IPS-NIHi7 (cell line): ENCODE data around the gene KRTAP10-8.
"Not testable (repeated sequence)": the region's sequence is repeated elsewhere in the genome, so short reads cannot be mapped to it uniquely, and the experiment has no call there.

Experiments used
- DNase-seq: peaks from one replicate; pipeline ENCODE4 v3.0.0; 2012; ENCODE audit warnings: mixed read lengths; ENCODE audit errors: extremely low spot score

KRTAP10-8 gene

DNA sequence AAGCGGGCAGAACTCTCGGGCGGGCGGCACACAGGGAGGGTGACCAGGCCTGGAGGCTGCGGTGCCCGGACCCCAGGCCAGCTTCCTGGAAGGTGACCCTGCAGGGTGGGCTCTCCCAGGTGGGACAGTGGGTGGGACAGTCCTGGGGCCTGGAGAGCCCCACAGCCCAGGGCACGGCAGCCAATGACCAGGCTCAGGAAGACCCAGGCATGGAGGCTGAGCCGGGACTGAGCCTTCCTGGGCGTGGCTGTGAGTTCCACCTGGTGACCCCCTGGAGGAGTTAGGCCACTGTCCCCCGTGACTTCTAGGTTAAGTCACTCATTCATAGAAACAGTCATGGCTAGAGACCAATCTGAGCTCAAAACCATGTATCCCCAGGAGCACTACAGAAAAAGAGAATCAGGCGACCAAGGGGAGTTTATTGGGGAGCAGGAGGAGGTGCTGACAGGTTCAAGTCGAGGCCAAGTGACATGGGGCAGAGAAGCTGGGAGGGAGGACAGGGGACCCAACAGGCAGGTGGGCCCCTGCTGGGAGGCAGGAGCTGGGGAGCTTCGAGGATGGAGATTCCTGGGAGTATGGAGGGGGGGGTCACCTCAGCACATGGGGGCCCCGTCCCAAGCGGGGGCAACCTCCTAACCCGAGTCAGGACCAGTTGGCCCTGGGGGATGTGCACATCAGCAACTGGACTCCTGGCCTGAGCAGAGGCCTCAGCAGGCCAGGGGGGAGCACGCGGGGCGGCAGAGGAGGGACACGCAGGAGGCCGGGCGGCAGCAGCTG lies 32.6 kb upstream of the KRTAP10-8 start:
- no peak for DNase-seq

DNA sequence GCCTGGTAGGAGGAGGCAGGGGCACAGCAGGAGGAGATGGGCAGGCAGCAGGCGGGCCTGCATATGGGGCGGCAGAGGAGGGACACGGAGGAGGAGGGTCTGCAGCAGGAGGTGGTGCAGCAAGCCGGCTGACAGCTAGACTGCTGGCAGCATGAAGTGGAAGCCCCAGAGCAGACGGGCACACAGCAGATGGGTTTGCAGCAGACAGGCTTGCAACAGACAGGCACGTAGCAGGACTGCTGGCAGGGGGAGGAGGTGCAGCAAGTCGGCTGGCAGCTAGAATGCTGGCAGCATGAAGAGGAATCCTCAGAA lies 32.1 kb upstream of the KRTAP10-8 start:
- no peak for DNase-seq

DNA sequence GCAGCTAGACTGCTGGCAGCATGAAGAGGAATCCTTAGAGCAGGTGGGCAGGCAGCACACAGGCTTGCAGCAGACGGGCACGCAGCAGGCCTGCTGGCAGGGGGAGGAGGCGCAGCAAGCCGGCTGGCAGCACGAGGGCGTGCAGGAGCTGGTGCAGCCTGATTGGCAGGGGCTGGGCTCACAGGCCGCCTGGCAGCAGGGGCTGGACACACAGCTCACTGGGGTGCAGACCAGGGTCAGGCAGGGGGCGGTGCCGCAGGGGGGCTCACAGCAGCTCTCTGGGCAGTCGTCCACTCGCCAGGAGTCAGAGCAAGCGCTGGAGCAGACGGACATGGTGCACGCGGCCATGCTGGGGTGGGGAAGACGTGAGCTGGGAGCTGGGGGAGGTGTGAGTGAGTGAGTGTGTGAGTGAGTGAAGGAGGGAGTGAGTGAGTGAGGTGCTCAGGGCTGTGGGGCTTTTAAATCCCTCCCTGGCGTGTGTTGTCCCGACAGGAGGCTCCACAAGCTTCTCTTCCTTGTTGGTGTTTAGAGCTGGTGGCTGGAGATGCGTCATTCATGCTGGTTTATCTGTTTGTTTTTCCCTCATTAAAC lies 31.6 kb upstream of the KRTAP10-8 start, which contains the start of gene KRTAP10-5:
Gene KRTAP10-5, minus strand, starts transcription at position 374 of the 591 bp plus-strand sequence. Its CDS starts 26 bp downstream, at position 348.
- not testable (repeated sequence) for DNase-seq

DNA sequence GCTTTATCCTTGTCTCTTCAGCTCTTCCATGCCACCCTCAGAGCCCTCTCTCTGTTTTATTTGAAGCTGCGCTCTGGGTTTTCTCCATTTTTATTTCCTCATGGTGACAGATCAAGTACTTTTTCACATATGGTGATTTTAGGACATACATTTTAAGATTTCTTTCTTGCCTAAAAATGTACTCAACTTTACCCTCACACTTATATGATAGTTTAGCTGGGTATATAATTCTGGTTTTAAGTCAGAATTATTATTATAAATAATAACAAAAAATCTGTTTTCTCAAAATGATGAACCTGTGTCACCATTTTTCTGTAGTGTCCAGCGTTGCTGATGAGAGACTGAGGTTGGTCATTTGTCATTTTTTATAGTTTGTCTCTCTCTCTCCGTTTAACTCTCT lies 30.7 kb upstream of the KRTAP10-8 start:
- DNase-seq = no peak

DNA sequence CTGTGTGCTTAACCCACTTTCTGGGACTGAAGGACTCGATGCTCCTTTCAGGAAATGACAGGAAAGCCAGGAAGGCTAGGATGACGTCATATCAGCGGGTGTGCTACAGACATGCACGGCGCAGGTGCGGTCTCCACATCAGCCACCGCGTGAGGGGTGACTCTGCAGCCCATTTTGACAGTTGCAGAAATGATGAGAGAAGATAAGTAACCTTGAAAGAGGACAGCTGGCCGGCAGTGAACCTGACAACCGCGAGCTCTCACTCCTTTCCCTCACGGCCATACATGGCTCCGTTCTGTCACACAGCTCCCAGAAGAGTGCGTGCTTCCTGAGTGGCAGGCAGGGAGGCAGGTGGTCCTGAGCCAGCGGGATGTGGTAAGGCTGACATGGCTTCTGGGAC lies 29.8 kb upstream of the KRTAP10-8 start:
- DNase-seq = no peak

DNA sequence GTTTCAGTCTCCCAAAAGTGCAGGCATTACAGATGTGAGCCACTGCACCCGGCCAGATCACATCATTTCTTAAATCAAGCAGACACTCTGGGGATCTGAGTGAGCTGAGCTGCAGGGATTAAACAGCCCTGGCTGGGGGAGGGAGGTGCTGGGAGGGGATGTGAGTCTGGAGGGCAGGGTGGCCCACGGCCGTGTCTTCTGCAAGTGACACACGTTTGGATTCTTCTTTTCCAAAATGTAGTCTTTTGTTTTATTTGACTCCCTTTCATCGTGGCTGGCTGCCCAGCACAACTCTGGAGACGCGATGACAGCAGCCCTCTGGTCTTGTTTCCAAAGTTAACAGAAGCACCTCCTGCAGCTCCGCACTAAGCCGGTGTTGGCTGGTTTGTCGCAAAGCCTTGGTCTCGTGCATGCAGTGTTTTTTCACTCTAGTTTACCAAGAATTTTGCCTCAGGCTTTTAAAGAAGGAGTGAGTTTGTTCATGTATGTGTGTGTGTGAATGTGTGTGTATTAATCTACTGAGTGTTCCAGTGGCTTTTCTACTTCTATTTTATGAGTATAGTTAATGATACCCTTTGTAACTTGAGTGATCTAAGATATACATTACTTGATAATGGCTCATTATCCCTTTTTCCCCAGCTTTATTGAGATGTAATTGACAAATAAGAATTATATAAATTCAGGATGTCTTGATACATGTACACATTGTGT lies 28.6 kb upstream of the KRTAP10-8 start:
- no peak for DNase-seq

DNA sequence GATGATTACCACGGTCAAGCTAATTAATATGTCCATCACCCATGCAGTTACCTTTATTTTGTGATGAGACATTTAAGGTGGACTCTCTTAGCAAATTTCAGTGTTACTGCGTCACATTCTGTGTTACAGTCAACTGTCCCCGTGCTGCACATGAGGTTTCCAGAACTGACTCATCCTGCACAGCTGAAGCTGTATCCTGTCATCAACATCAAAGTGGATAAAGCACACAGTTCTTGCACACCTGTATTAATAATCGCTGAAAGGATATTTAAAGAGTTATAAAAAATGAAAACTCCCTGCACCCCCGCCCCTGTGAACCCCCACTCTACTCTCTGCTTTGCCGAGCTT lies 28.1 kb upstream of the KRTAP10-8 start:
- DNase-seq = no peak

DNA sequence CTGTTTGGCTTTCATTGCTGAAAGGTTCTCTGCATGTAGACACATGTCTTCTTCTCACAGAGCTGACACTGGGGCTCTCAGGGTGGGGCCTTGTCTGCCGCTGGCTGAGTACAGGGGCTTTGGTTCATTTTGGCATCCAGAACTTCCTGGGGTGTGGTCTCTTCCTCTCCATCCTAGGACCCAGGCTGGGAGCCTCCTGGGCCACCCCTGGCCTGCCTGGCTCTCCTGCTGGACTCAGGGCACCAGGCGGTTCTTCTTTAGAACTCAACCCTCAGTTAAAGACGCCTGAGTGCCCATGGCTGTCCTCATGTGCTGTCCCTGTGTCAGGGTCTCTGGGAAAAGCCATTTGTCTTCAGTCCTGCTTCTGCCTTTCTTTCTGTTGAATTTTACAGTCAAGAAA lies 26.0 kb upstream of the KRTAP10-8 start:
- DNase-seq = no peak

DNA sequence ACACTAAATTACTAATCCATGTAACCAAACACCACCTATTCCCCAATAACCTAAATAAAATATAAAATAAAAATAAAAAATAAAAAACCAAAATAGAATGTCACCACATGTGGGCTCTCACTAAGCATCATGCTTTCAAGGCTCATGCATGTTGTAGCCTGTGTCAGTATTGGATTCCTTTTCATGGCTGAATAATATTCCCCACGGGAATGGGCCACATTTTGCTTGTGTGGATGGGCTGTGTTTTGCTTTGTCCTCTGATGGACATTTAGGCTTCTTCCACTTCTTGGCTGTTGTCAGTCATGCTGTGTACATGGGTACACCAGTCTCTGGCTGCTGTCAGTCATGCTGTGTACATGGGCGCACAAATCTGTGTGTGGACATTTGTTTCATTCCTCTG lies 22.8 kb upstream of the KRTAP10-8 start:
- DNase-seq = no peak

DNA sequence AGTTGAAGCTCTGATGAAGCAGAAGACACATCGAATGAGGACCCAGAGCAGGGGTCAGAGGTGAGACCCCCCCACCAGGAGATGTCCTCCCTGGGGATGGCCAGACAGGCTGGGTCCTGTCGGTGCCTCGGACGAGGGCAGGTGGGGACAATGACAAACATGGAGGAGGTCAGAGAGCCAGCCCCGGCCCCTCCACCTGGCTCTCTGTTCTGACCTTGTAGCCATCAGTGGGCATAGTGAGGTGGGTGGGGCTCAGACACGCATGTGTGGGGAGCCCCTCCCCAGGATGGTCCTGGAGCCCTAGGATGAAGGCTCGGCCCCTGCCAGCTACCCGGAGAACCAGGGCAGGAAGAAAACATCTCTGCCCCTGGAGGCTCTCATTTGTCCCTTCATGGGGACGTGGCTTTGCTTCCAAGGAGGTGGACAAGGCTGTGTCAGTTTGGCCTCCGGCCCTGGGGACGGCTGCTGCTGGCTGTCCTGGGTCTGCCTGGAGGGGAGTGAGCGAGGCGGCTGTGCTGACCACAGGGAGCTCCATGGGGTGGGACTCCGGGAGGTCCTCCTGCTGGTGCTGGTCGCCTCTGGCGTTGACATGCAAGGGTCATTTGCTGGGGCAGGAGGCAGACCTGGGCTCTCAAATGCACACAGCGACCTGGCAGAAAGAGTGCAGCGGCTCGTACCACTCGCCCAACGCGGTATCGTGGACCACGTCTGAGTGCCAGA lies 22.1 kb upstream of the KRTAP10-8 start:
- DNase-seq = no peak

DNA sequence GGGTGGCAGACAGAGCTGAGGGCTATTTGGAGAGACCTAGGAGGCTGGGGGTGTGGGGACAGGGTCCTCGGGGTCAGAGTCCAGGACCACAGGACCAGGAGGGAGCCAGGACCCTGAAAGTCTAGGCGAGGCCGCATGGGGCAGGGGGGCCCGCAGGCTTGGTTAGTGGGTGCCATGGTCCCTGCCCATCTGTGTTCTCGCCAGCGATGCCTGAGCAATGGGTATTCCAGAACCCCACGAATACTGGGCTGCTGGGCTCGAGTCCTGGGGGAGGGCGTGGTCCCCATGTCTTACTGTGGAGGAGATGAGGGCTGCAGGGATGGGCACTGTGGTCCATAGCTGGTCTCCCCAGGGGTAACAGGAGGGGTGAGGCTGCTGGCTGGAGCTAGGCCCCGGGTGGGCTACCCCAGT lies 21.6 kb upstream of the KRTAP10-8 start:
- no peak for DNase-seq

DNA sequence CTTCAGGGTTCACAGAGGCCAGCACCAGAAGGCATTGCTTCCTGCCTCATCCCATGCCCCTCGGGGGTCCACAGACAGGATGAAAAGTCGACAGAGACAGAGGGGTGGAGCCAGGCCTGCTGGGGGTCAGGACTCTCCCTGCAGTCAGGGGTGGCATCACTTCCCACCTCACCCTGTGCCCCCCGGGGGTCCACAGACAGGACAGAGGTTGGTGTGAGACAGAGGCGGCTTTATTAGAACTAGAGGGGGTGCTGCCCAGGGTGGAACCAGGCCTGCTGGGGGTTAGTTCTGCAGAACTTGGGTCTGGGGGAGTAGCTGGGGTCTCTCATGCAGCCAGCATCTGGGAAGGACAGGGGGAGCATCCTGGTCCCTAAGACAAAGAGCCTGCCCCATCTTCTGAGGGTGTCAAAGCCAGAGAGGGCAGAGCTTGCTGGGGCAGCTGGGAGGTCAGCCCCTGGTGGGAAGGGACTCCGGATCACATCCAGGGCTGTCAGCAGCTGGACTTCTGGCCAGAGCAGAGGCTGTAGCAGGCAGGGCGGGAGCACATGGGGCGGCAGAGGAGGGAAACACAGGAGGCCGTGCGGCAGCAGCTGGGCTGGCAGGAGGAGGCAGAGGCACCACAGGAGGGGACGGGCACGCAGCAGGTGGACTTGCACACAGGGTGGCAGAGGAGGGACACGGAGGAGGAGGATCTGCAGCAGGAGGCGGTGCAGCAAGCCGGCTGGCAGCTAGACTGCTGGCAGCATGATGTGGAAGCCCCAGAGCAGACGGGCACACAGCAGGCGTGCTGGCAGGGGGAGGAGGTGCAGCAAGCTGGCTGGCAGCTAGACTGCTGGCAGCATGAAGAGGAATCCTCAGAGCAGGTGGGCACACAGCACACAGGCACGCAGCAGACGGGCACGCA lies 20.7 kb upstream of the KRTAP10-8 start:
- DNase-seq = not testable (repeated sequence)

DNA sequence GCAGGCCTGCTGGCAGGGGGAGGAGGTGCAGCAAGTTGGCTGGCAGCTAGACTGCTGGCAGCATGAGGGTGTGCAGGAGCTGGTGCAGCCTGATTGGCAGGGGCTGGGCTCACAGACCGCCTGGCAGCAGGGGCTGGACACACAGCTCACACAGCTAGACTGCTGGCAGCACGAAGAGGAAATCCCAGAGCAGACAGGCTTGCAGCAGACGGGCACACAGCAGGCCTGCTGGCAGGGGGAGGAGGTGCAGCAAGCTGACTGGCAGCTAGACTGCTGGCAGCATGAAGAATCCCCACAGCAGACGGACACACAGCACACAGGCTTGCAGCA lies 20.1 kb upstream of the KRTAP10-8 start:
- DNase-seq = not testable (repeated sequence)

DNA sequence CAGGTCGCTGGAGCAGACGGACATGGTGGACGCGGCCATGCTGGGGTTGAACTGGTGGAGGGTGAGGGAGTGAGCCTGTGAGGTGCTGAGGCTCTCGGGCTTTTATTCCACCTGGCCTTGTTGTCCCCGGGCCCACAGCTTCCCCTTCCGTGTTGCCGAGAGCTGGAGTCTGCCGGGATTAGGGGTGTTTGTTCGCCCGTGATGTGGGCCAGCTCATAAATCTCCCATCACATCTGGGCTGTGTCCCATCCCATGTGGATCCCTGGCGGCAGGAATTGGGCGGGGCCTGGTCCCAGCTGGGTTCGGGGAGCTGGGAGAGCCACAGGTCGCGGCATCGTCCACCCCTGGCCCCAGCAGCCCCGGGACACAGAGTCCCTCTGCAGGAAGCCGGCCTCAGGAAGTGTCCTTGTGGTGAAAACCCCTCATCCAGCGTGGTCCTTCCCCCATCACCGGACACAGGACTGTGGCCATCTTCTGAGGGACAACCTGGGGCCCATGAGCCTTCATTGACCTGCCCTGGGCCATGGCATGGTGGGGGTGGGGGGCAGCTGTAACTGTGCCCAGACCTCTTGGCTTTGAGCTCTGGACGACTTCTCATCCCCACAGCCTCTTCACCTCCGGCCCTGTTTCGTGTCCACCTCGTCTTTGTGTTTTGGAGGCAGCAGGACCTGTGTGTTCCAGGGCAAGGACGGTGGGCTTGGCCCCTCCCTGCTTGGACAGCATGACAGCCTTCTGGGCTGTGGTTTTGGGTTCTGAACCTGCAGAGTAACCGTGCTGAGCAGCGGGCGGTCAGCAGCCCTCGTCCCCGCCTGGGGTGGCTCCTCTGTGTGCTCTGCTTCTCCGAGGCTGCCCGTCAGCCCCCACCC lies 19.2 kb upstream of the KRTAP10-8 start, which contains the start of gene KRTAP10-6:
Gene KRTAP10-6, minus strand, starts transcription at position 60 of the 866 bp plus-strand sequence. Its CDS starts 21 bp downstream, at position 39.
- DNase-seq = no peak

DNA sequence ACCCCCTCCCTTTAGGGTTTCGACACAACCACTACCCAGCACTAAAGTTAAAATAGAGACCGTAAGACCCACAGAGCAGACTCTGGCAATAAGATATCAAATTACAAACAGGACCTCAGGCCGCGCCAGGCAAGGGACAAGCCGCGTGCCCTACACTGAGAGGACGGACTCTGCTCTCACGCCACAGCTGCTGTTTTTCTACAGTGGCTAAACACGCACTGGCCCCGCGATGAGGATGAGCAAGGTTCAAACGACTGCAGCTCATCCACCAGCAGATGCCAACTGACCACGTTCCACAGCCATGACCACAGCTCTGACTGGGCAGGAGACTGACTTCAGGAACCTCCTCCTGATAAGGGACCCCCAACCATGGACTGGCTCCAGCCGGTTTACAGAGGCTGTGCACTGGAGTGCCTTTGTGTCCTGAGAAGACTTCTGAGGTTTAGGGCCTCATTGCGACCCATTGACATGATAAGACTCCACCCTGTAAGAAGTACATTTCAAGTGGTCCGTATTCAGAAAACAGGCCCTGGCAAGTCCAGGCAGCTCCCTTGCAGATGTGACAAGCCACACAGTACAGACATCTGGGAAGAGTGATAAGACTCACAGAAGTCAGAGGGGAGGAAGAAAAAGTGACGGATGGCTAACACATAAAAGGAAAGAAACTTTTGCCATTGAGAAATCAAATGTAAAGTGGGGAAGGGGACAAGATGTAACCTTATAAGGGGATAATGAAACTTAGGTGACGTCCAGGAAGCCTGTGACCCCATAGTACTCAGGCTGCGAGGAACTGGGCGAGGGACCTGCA lies 18.1 kb upstream of the KRTAP10-8 start:
- no peak for DNase-seq

DNA sequence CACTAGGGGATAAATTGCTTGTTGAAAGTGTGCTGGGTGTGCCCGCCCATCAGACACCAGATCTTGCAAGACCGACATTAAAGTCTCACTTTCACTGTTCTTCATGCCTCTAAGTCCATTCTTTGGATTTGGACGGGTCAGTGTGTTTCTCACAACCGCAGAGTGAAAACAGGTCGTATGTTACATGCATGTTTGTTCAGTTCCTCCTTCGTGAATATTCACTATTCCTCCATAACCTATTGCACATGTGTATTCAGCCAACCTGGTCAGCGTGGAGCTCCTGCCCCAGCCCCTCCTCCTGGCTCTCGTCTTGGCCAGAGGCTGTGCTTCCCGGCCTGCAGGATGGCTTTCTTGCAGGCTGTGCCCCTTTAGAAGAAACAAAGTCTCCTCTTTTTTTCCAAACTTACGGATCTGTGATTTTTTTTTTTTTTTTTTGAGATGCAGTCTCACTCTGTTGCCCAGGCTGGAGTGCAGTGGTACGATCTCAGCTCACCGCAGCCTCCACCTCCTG lies 17.4 kb upstream of the KRTAP10-8 start:
- DNase-seq = no peak

DNA sequence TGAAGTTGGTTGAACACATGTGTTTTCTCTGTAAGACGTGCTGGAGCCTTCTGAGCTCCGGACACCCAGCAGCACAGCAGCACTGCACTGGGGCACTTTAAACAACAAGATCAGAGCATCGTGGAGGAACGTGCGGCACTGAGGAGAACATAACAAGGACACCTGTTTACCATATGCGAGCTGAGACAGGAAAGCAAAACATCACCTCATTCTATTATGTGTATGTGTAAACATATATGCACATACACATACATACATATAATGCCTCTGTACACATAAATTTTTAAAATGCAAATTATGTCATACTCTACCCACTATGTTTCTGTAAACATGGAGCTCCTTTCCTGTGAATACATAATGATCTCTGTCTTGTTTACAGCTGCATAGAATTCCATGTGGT lies 16.4 kb upstream of the KRTAP10-8 start:
- no peak for DNase-seq

DNA sequence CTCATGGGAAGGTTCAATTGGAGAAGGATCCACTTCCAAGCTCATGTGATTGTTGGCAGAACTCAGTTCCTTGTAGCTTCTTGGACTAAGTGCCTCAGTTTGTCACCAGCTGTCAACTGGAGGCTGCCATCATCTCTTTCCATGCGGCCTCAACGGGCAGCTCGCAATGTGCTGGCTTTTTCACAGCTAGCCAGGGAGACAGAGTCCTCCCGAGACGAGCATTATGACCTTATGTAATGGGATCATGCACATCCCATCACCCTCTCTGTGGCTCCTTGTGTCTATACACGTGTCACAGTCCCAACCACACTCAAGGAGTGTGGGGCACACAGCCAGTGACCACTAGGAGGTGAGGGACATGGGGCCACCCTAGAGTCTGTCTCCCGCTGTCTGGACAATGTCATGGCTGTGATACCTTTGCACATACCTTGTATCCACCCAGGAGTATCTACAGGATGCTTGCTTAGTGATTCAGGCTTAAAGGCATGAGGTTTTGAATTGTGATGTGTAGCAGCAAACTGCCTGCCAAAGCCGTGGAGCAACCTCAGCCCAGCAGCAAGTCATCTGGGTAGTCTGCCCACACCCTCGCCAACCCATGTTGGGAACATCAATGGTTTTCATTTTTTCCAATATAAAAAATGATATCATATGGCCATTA lies 15.7 kb upstream of the KRTAP10-8 start:
- no peak for DNase-seq

DNA sequence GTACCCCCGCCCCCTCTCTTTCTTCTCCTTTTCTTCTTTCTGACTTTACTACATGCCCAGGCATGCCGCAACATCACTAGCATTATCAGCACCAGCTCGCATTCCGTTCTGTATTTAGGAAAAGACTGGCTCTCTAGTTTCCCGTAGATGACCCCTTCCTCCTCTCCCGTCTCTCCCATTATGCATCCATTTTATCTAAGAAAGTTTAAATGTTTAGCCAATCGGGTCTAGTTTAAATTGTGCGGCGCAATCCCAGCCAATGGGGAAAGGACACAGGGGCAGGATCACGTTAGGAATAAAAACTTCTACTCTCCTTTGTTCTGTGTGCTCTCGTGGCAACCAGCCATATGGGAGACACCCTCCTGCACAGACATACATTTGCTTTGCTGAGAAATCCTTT lies 13.8 kb upstream of the KRTAP10-8 start:
- no peak for DNase-seq
